ENCODE measurements around the gene ARR3.
A peak's percentile ranks its signal among the peaks of the same experiment; 100 is the strongest.
"Not testable (repeated sequence)": the region's sequence is repeated elsewhere in the genome, so short reads cannot be mapped to it uniquely, and the experiment has no call there.

Gene ARR3

GRCh38 chrX:70281951-70282350 lies 13.8 kb downstream of the ARR3 start, which contains the start of gene RAB41:
Gene RAB41, plus strand, starts transcription at chrX:70282172. Its CDS starts 46 bp downstream, at chrX:70282218.
- DNase-seq = no peak

GRCh38 chrX:70289168-70289792 lies 21.1 kb downstream of the ARR3 start:
- DNase-seq = no peak

- DNase-seq = peak; percentile 79
Measured at GRCh38 chrX:70289793-70290770, 21.9 kb downstream of the ARR3 start, which contains the start of the genes KIF4A and PDZD11. Gene KIF4A, plus strand, starts transcription at chrX:70290104. Its CDS starts 355 bp downstream, at chrX:70290459. Gene PDZD11, minus strand, starts transcription at chrX:70289927. Its CDS starts 586 bp downstream, at chrX:70289341.

GRCh38 chrX:70292788-70293187 lies 24.7 kb downstream of the ARR3 start:
- no peak for DNase-seq

GRCh38 chrX:70293621-70294020 lies 25.5 kb downstream of the ARR3 start:
- no peak for DNase-seq

- DNase-seq = no peak
Measured at GRCh38 chrX:70301716-70302115, 33.6 kb downstream of the ARR3 start.

- DNase-seq = no peak
Measured at GRCh38 chrX:70313503-70313902, 45.4 kb downstream of the ARR3 start.

- no peak for DNase-seq
Measured at GRCh38 chrX:70322784-70323183, 54.6 kb downstream of the ARR3 start.

- not testable (repeated sequence) for DNase-seq
Measured at GRCh38 chrX:70323628-70324027, 55.5 kb downstream of the ARR3 start.

GRCh38 chrX:70324326-70324725 lies 56.2 kb downstream of the ARR3 start:
- DNase-seq = no peak

- DNase-seq = no peak
Measured at GRCh38 chrX:70331161-70331560, 63.0 kb downstream of the ARR3 start.

All from MV-4-11 (cell line).